ENCODE measurements around the gene NDUFB8.

The NDUFB8 gene

DNA sequence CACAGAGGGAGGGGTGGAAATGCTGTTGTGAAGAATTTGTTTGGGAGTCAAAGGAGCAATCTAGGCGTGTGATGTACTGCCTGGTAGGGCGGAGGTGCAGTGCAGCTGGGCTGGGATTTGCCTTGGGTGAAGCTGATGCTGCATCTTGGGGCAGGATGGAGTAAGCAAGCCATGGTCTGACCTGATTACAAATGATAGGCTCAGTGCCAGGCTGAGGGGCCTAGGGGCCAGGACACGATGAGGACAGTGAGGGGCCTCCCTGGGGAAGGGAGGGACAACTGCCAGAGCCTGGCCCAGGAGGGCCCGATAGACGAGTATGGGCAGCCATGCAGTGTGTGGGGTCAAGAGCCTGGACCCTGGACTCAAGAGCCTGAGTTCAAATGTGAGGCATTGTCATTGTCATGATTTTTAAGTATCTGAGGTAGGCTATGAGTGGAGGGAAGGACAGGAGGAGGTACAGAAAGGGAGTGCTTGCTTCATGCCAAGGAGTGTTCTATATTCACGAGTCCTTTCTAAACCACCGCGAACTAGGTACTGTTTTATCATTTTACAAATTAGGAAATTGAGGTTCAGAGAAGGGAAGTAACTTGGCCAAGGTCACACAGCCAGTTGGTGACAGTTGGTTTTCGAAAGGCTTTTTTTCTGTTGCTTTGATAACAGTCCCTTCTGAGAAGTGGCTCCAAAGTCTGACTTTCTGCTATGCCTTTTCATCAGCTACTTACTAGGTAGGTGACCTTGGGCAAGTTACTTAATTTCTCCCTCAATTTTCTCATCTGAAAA is 35.7 kb upstream of the NDUFB8 start:
- peaks cover 30% of the 10 kb centered on the region for H3K27me3 ChIP-seq (ENCODE audit: control insufficient read depth, insufficient read depth, low read length)
- no peaks in the 10 kb centered on the region for H3K36me3 ChIP-seq (ENCODE audit: control insufficient read depth, insufficient read depth, low read length)
- H3K9ac ChIP-seq (ENCODE audit: low read length) = no peak overlapping the region
- no peaks in the 10 kb centered on the region for H3K4me1 ChIP-seq (ENCODE audit: control insufficient read depth, insufficient read depth, low read length)
- no peak overlapping the region for H3K4me3 ChIP-seq (ENCODE audit: low read length)
- H3K27ac ChIP-seq (ENCODE audit: low read depth, low read length) = no peak overlapping the region

DNA sequence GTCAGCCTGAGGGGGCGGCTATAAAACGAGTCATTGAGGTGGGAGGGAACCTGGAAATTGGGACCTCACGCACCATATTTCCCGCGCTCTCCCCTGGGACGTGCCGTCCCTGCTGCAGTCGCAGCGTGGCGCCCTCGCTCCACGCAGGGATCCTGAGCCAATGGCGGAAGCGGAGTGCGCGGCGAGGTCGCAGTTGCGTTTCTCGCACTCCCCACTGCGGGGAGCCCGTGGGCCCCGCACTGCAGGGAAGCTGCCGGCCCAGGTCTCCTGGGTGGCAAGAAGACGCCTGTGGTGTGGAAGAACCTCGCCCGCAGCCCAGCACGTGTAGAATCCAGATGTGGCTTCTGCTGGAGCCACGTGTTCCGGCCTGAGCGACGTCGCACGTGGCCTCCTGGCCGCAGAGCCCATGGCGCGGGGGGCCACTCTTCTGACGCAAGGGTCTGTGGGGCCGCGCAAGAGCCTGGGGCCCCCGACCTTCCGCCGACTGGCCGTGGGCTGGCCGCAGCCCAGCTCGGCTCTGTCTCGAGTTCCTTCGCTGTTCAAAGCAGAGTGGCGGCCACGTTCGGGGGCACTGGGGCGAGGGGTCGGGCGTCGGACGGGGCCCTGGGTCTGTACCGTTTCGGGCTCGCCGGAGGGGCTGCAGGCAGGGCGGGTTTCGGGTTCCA is 32.5 kb upstream of the NDUFB8 start:
- no peak overlapping the region for H3K4me3 ChIP-seq (ENCODE audit: low read length)
- no peak overlapping the region for H3K27ac ChIP-seq (ENCODE audit: low read depth, low read length)
- no peak overlapping the region for H3K9ac ChIP-seq (ENCODE audit: low read length)
- H3K27me3 ChIP-seq (ENCODE audit: control insufficient read depth, insufficient read depth, low read length) = peaks cover 20% of the 10 kb centered on the region
- no peaks in the 10 kb centered on the region for H3K4me1 ChIP-seq (ENCODE audit: control insufficient read depth, insufficient read depth, low read length)
- peaks cover 4% of the 10 kb centered on the region for H3K36me3 ChIP-seq (ENCODE audit: control insufficient read depth, insufficient read depth, low read length)

DNA sequence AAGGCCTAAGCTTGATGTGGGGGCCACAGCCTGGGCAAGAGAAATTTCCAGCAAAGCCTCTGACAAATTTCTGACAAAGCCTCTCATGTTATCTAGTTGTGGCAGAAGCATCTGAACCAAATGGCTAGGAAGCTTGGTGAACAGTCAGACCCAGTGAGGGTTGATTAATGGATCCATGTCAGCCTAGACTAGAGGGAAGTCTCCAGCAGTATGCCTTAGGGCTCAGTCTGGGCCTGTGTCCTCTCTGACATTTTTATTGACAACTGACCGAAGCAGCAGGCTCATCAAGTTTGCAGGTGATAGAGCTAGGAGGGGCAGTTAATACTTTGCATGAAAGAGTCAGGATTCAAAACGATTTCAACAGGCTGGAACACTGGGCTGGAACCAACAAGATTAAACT is 31.3 kb upstream of the NDUFB8 start:
- H3K4me1 ChIP-seq (ENCODE audit: control insufficient read depth, insufficient read depth, low read length) = no peaks in the 10 kb centered on the region
- H3K9ac ChIP-seq (ENCODE audit: low read length) = no peak overlapping the region
- no peak overlapping the region for H3K27ac ChIP-seq (ENCODE audit: low read depth, low read length)
- H3K4me3 ChIP-seq (ENCODE audit: low read length) = no peak overlapping the region
- peaks cover 4% of the 10 kb centered on the region for H3K36me3 ChIP-seq (ENCODE audit: control insufficient read depth, insufficient read depth, low read length)
- peaks cover 15% of the 10 kb centered on the region for H3K27me3 ChIP-seq (ENCODE audit: control insufficient read depth, insufficient read depth, low read length)

DNA sequence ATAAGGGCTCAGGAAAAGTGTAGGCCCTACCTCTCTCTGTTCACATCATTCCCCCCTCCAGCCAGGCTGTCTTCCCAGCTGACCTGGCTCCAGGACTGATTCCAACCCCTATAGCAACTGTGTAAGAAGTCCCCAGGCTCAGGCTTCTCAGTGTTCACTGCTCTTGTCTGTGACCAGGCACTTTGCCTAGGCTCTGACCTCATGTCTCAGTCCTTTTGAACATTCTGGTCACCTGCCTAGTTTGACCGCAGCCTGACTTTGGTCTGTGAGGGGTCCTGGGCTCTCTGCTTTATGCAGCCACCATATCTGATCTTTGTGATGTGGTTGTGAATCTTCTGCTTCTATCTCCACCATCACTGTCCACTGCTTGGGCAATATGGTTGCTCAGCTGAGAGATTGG is 30.6 kb upstream of the NDUFB8 start:
- Histone ChIP-seq H3K9ac (ENCODE audit: low read length) (no peak overlapping the region), H3K4me1 (ENCODE audit: control insufficient read depth, insufficient read depth, low read length) (no peaks in the 10 kb centered on the region), H3K36me3 (ENCODE audit: control insufficient read depth, insufficient read depth, low read length) (peaks cover 4% of the 10 kb centered on the region), H3K27ac (ENCODE audit: low read depth, low read length) (no peak overlapping the region), H3K27me3 (ENCODE audit: control insufficient read depth, insufficient read depth, low read length) (peaks cover 10% of the 10 kb centered on the region), H3K4me3 (ENCODE audit: low read length) (no peak overlapping the region)

DNA sequence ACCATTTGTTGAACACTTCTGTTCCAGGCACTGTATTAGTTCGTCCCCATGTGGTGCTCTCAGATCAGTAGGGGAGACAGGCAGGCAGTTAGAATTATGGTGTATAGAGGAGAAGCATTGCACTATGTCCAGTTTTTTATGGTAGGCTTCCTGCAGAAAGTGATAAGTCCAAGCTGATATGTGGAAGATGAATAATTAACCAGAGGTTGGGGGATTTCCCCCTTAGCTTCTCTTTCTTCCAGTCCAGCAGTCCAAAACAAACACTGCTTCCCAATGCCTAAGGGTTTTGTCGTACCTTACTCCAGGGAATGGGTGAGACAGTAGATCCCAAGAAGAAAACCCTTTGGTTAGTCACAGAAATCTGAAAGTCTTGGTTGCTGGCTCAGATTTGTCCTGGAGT is 25.2 kb upstream of the NDUFB8 start:
- Histone ChIP-seq H3K27me3 (ENCODE audit: control insufficient read depth, insufficient read depth, low read length) (no peaks in the 10 kb centered on the region), H3K4me3 (ENCODE audit: low read length) (no peak overlapping the region), H3K9ac (ENCODE audit: low read length) (no peak overlapping the region), H3K36me3 (ENCODE audit: control insufficient read depth, insufficient read depth, low read length) (peaks cover 6% of the 10 kb centered on the region), H3K27ac (ENCODE audit: low read depth, low read length) (no peak overlapping the region), H3K4me1 (ENCODE audit: control insufficient read depth, insufficient read depth, low read length) (no peaks in the 10 kb centered on the region)

DNA sequence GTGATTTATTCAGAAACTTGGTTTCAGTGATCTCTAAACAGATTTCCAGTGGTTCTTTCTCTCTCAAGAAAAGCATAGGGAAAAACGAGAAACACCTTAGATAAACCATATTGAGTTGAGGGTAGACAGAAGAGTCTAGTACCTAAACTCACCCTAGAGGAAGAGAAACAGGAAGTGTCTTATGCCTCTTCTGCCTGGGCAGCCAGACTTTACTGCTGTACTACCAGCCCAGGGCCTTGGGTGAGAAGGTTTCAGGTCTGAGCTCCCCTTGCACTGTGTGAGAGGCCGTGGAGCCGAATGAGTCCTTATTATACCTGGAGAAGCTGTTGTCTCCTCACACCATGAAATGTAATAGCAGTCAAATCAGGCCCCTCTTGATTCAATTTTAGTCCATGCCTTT is 24.3 kb upstream of the NDUFB8 start:
- Histone ChIP-seq H3K9ac (ENCODE audit: low read length) (no peak overlapping the region), H3K36me3 (ENCODE audit: control insufficient read depth, insufficient read depth, low read length) (peaks cover 11% of the 10 kb centered on the region), H3K4me3 (ENCODE audit: low read length) (no peak overlapping the region), H3K4me1 (ENCODE audit: control insufficient read depth, insufficient read depth, low read length) (no peaks in the 10 kb centered on the region), H3K27ac (ENCODE audit: low read depth, low read length) (no peak overlapping the region), H3K27me3 (ENCODE audit: control insufficient read depth, insufficient read depth, low read length) (no peaks in the 10 kb centered on the region)

DNA sequence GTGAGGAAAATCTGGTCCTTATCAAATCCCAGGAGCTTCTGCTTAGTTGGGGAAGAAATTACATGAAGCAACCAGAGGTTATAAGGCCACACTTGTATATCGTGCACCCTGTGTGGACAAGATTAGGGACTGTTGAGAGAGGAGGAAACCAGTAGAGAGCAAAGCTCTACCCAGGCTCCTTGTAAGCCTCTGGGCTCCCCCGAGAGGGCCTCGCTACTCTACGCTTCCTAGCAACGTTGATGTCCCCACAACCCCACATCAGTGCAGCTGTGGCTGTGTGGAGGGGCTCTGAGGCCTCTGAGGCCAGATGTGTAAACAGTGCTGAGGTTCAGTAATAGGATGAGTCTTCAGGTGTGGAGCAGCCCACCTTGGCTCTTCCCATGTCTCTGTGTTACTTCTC is 22.1 kb upstream of the NDUFB8 start:
- no peaks in the 10 kb centered on the region for H3K4me1 ChIP-seq (ENCODE audit: control insufficient read depth, insufficient read depth, low read length)
- no peak overlapping the region for H3K9ac ChIP-seq (ENCODE audit: low read length)
- peaks cover 29% of the 10 kb centered on the region for H3K36me3 ChIP-seq (ENCODE audit: control insufficient read depth, insufficient read depth, low read length)

DNA sequence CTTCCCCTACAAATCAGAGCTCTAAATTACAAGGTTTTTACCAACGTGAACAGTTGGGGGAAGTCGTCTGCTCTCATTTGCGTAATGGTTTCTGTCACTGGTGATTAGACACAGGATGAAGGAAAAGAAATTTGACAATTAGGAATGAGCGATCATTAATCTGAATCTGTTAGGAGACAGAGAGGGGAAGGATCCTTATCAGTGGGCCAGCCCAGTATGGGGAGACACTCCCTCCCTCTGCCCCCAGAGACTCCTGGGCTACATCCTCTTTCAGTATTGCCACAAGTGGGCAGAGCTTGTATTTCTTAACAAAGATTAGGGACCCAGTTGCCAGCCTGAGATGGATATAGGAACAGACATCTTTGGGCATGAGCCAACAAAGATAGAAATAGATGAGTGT is 21.5 kb upstream of the NDUFB8 start:
- Histone ChIP-seq H3K36me3 (ENCODE audit: control insufficient read depth, insufficient read depth, low read length) (peaks cover 29% of the 10 kb centered on the region), H3K27me3 (ENCODE audit: control insufficient read depth, insufficient read depth, low read length) (no peaks in the 10 kb centered on the region), H3K4me3 (ENCODE audit: low read length) (no peak overlapping the region), H3K27ac (ENCODE audit: low read depth, low read length) (no peak overlapping the region), H3K4me1 (ENCODE audit: control insufficient read depth, insufficient read depth, low read length) (no peaks in the 10 kb centered on the region), H3K9ac (ENCODE audit: low read length) (no peak overlapping the region)

More for the DNA sequence above, 22.1 kb upstream of the NDUFB8 start:
- H3K27ac ChIP-seq (ENCODE audit: low read depth, low read length) = no peak overlapping the region
- H3K4me3 ChIP-seq (ENCODE audit: low read length) = no peak overlapping the region
- no peaks in the 10 kb centered on the region for H3K27me3 ChIP-seq (ENCODE audit: control insufficient read depth, insufficient read depth, low read length)

DNA sequence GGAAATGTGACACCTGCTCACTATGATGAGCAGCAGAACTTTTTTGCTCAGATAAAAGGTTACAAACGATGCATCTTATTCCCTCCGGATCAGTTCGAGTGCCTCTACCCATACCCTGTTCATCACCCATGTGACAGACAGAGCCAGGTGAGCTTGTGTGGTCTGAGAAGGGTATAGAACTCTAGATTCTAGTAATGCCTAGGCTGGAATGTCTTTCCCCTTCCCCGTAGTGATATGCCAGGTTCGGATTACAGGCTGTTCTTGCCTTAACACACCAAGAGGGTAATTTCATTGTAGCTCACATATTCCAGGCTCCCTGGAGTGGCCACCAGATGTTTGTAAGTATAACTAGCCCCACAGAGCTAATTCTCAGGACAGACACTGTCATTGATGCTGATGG is 15.3 kb upstream of the NDUFB8 start:
- no peaks in the 10 kb centered on the region for H3K27me3 ChIP-seq (ENCODE audit: control insufficient read depth, insufficient read depth, low read length)
- H3K4me3 ChIP-seq (ENCODE audit: low read length) = no peak overlapping the region
- no peak overlapping the region for H3K27ac ChIP-seq (ENCODE audit: low read depth, low read length)
- H3K36me3 ChIP-seq (ENCODE audit: control insufficient read depth, insufficient read depth, low read length) = peaks cover 57% of the 10 kb centered on the region
- no peak overlapping the region for H3K9ac ChIP-seq (ENCODE audit: low read length)
- no peaks in the 10 kb centered on the region for H3K4me1 ChIP-seq (ENCODE audit: control insufficient read depth, insufficient read depth, low read length)

DNA sequence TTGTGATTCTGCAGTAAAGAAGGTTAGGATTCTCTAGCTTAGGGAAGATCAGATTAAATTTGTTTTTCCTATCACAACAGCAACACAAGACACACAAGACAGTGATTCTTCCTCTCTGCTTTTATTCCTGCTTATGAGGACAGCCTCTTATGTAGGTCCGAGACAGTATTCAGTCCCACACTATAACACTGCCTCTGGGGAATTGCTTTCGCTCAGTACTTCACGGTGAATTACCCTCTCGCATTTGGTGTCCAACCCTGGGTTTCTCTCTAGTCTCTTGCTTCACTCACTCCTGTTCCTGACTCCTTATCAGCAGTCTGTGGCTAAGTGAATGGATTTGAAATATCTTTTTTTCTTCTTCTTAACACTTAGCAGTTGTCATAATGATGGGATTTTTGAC is 7.8 kb upstream of the NDUFB8 start:
- Histone ChIP-seq H3K27me3 (ENCODE audit: control insufficient read depth, insufficient read depth, low read length) (no peaks in the 10 kb centered on the region), H3K36me3 (ENCODE audit: control insufficient read depth, insufficient read depth, low read length) (peaks cover 23% of the 10 kb centered on the region), H3K27ac (ENCODE audit: low read depth, low read length) (no peak overlapping the region), H3K4me1 (ENCODE audit: control insufficient read depth, insufficient read depth, low read length) (peaks cover 11% of the 10 kb centered on the region), H3K4me3 (ENCODE audit: low read length) (no peak overlapping the region), H3K9ac (ENCODE audit: low read length) (no peak overlapping the region)

DNA sequence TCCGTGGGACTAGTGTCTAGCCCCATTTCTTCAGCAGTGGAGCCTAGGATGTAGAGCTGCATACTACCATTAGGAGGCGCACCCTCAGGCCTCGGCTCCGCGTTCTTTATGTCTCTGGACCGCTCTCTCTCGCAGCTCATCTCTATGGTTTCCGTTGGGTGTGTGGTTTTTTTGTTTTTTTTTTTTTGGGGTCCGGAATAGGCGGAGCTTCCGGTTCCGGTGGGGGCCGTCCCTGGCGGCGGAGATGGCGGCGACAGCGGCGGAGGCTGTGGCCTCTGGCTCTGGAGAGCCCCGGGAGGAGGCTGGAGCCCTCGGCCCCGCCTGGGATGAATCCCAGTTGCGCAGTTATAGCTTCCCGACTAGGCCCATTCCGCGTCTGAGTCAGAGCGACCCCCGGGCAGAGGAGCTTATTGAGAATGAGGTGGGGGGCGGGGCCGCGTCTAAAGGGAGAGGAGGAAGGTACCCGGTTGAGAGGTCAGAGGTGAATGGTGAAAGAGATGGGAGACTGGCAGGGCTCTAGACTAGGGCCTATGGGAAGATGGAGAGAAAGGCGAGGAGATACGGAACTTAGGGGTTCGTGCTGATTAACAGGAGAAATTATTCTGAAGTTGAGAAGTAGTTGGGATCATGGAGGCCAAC is 6.2 kb upstream of the NDUFB8 start, which contains the start of gene HIF1AN:
HIF1AN (plus strand) TSS at position 229 of the 639 bp plus-strand sequence; CDS start at position 245, 16 bp downstream.
- Histone ChIP-seq H3K27me3 (ENCODE audit: control insufficient read depth, insufficient read depth, low read length) (no peaks in the 10 kb centered on the region), H3K4me3 (ENCODE audit: low read length) (peak within 1 kb of the TSS; percentile 90)

DNA sequence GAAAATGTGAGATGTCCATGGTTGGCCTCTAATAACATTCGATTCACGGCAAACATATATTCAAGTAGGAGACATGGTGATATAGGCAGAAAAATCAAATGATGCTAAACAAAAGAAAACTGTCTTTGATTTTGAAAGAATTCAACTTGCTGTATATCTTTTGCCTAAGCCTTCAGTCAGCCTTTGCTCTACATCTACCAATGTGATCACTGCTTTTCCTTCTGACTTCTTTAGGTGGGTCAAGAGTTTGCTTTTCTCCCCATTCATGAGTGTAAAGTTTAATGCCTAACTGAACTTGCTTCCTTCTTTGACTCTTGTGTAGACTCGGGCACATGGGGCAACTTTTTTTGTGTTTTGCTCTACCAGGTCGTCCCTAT is 5.7 kb upstream of the NDUFB8 start:
- peak overlapping the region; percentile 42 for H3K27ac ChIP-seq (ENCODE audit: low read depth, low read length)
- peak overlapping the region; percentile 90 for H3K4me3 ChIP-seq (ENCODE audit: low read length)
- H3K4me1 ChIP-seq (ENCODE audit: control insufficient read depth, insufficient read depth, low read length) = peaks cover 11% of the 10 kb centered on the region
- no peaks in the 10 kb centered on the region for H3K27me3 ChIP-seq (ENCODE audit: control insufficient read depth, insufficient read depth, low read length)
- H3K9ac ChIP-seq (ENCODE audit: low read length) = no peak overlapping the region
- peaks cover 16% of the 10 kb centered on the region for H3K36me3 ChIP-seq (ENCODE audit: control insufficient read depth, insufficient read depth, low read length)

More for the DNA sequence above, 6.2 kb upstream of the NDUFB8 start, which contains the start of gene HIF1AN:
- H3K27ac ChIP-seq (ENCODE audit: low read depth, low read length) = peak within 1 kb of the TSS; percentile 73
- peaks cover 11% of the 10 kb centered on the region for H3K4me1 ChIP-seq (ENCODE audit: control insufficient read depth, insufficient read depth, low read length)
- H3K9ac ChIP-seq (ENCODE audit: low read length) = peak within 1 kb of the TSS; percentile 39
- H3K36me3 ChIP-seq (ENCODE audit: control insufficient read depth, insufficient read depth, low read length) = peaks cover 20% of the 10 kb centered on the region
